HG03565 (cell line): ENCODE measurements around the gene PNPLA2.

Source experiments
- ATAC-seq: cut with Tn5 transposase; IDR thresholded peaks from one replicate; pipeline ENCODE4 v1.9.1; 2021; ENCODE audit warnings: mild to moderate bottlenecking, moderate library complexity; ENCODE audit not compliant: unreplicated experiment

PNPLA2 gene

GRCh38 chr11:842370-843002, 23.8 kb downstream of the PNPLA2 start, which contains the start of the genes POLR2L and TSPAN4:
Gene POLR2L, minus strand, starts transcription at chr11:842529. Its CDS starts 21 bp downstream, at chr11:842508.
Gene TSPAN4, plus strand, starts transcription at chr11:842852. Its CDS starts 7,453 bp downstream, at chr11:850305.
- ATAC-seq: peak; percentile 57

DNA sequence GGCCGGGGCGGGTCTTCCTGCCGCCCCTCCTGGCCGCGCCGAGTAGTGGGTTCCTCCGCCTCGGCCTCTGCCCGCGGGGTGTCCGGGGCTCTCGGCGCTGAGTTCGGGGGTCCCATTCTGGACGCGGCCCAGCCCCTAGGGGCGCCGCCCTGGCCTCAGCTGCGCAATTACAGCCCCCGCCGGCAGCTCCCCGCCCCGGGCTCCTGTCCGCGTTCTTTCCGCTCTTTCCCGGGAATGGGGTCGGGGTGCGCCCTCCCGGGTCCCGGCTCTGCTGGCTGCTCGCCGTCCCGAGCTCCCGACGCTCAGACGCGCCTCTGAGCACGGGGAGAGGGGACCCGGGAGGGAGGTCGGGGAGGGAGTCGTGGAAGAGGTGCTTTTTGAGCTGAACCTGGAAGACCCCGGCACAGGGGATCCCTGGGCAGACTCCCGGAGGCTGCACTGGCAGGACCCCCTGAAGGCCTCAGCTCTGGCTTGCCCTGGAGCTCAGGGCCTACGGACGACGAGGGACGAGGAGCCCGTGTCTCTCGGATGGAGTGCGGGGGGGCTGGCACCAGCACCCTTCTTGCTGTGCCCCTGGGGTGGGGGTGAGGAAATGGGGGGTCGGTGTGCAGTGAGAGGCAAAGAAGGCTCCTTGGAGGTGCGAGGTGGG, 24.5 kb downstream of the PNPLA2 start:
- no peak for ATAC-seq

DNA sequence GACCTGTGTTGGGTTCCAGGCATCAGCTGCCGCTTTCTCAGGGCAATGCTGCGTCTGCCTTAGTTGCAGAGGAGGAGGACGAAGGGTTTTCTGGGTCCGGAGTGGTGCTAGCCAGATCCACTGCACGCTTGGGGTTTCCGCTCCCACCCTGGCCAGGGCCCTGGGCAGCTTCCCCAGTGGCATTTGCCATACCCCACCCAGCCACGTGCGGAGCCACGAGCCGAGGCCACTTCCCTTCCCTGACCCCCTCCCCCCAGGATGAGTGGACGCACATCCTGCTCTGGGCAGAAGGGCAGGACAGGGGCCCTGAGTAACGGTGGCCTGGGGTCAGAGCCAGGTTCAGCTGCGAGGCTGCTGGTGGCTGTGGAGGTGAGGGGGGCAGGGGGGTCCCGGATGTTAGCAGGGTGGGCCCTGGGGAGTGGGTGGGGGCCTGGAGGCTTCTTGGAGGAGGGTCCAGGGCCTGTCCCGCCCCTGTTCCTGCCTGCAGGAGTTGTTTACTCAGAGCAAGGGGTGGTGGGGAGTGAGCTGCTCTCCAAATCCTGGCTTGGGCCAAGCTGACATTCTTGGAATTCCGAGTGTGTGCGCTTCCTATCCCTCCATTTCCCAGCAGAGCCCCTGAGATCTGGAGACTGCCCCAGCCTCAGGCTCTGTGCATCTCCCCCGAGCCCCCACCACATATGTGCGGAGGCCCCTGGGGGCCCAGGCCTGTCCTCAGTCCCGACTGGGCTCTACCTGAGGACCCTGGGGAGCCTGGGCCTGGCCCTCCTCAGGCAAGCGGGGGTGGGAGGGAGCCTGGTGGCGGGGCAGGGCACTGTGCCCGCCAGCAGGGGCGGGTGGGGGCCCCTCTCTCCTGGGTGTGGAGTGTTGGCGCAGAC, 25.3 kb downstream of the PNPLA2 start:
- no peak for ATAC-seq

GRCh38 chr11:844693-845644, 26.3 kb downstream of the PNPLA2 start:
- no peak for ATAC-seq

DNA sequence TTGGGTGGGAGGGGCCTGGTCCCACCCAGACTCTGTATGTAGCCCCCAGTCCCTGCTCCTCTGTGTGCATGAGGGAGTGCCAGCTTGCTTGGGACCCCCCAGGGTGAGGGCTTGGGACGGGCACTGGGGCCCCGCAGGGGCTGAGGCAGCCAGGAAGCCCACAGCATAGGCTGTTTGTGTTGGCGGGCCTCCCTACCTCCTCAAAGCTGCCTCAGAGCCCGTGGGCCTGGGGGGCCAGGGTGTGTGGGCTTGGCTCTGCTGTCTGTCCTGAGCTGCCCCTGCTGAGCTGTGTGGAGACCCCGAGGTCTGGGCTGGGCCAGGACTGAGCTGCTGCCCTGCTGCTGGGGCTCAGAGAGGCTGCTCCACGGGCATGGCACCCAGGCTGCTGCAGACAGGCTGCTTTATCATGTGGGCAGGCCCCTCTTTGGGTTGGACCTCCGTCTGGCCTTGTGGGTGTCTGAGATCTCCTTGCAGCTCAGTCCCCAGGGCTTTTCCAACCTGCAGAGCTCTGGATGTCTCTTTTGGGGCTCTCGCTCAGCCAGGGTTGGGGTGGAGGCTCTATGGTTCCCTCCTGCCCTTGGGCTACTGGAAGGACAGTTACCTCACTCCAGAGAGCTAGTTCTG, 27.3 kb downstream of the PNPLA2 start:
- ATAC-seq: no peak

DNA sequence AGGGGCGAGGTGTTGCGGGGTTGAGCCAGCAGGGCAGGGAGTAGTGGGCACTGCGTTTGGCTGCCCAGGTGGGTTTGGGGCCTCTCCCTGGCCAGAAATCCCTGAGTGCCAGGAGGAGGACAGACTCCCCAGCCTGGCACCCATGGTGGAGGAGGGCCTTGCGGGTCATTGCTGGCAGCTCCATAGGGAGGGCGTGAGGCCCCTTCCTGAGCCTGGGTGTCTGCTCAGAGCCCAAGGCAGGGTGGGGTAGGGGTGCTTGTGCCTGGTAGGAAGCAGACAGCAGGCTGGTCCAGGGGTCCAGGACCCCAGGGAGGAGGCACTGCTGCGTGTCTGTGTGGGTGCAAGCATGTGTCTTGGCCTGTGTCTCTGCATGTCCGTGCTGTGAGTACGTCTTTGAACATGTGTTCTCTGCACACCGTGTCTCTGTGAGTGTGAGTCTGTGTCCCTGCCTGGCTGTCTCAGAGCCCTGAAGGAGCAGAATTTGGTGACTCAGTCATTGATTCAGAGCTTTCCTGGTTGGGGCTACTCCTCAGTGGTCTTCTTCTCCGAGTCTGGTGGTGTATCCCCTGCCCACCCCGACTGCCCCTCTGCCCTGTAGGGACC, 27.9 kb downstream of the PNPLA2 start:
- no peak for ATAC-seq

GRCh38 chr11:847876-848275, 29.2 kb downstream of the PNPLA2 start:
- no peak for ATAC-seq

- no peak for ATAC-seq
Observed at GRCh38 chr11:848380-848931, 29.7 kb downstream of the PNPLA2 start.

DNA sequence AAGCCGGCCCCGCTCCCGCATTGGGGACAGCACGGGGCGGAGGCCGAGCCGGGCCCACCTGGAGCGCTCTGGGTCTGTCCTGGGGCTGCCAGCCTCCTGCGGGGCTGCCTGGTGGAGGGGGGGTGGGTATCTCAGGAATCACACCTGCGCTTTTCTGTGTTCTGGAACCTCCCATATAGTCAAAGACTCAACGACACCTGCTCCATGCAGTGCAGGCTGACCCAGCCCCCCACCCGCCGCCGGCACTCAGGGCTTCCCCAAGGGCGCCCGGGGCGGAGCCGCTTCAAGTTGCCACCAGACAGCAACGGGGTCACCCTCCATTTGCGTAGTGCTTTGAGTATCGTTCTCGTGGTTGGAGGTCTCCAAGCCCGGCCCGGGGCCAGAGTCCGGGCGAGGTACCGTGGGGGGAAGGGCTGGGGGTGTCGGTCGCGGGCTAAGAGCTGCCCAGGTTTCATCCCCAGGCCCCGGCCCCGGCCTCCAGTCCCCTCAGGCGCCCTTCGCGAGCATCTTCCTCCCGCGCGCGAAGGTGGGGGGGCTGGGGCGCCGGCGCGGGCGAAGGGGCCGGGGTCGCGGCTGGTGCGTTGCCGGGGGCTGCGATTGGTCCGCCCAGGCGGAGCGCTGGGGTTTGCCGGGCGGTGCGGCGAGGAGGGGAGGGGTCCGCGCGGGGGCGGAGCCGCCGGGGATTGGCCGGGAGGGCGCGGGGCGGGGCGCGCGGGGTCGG, 30.6 kb downstream of the PNPLA2 start:
- ATAC-seq: no peak

GRCh38 chr11:849951-850774, 31.4 kb downstream of the PNPLA2 start:
- ATAC-seq: no peak

DNA sequence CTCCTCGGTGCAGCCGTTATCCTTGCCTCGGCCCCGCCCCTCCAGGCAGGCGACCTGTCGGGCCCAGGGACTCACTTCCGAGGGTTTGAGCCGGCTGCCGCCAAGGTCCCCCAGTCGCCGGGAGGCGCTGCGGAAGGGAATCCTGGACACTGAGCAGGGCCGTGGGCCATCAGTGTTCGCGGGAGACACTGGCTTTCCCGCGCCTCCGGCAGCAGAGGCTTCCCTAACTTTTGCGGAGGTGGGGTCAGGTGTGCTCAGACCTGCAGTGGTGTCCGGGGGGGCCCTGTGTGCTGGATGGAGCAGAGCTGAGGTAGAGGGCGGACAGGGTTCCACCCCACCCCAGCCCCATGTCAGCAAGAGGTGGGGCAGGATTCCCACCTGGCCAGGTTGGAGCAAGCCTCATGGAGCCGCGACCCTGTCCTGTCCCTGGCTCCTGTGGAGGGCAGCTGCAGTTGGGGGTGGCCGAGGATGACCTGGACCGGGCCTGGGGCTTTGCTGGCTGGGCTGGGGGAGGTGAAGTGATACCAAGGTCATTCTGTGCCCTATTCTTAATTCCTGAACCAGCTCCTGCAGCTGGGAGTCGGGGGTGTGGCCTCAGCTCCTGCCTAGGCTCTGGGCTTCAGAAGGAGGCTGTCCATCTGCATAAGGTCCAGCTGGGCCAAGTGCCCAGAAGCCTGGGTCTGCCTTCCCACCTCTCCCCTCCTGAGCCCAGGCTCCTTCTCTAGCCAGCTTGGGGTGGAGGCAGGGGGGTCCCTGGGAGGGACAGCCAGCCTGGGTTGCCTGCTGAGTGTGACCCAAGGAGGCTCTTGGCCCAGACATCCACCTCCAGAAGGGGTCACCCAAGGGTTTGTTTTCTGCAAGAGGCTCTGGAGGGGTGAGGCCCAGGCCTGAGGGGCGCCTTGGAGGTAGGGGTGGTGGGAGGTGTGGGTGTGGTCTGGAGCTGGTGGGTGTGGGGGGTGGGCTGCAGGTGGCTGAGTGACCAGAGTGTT, 32.4 kb downstream of the PNPLA2 start:
- no peak for ATAC-seq

DNA sequence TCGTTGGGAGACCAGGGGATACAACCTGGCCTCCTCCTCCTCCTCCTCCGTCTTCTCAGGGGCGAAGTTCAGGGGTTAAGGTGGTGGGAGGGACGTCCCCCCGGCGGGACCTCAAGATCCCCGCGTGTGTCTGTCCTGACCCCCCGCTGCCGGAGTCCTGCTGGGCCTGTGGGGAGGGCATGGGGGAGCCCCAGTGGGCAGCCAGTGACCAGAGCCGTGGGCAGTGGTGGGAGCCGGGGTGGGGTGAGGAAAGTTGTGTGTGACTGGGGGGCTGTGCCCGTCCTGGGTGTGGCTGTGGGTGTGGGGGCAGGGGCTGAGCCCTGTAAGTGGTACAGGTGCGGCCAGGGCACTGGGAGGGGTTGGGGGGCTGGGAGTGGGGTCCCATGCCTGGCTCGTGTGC, 34.0 kb downstream of the PNPLA2 start:
- no peak for ATAC-seq

- ATAC-seq: no peak
Observed at GRCh38 chr11:853682-854448, 35.2 kb downstream of the PNPLA2 start.

DNA sequence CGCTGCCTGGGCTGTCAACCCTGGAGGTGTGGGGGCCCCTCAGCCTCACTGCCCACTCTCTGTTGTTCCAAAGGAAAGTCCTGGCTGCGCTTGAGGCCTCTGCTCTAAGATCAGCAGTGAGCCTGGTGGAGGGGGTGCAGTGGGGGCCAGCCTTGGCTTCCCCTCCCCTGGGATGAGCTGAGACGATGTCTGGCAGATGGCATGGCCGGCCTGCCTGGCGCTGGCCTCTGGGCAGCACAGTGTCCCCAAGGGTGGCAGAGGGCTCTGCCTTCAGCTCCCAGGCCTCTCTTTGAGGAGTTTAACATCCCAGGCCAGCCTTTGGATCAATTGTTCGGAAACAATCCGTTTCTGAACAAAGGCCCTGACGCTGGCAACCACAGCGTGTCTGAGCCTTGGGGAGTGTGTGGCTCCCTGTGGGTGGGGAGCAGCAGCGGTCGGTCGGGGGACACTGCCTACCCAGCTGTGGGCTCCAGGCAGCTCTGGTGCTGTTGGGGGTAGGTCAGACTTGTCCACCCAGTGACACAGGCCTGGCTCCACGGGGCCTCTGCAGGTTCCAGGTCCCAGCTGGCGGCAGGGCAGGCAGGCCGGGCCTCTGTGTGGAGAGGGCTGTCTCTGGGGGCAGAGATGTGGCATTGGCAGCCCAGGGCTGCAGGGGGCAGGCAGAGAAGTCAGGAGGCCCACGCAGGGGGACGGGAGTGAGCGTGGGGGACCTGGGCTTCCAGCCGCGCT, 36.1 kb downstream of the PNPLA2 start:
- no peak for ATAC-seq

DNA sequence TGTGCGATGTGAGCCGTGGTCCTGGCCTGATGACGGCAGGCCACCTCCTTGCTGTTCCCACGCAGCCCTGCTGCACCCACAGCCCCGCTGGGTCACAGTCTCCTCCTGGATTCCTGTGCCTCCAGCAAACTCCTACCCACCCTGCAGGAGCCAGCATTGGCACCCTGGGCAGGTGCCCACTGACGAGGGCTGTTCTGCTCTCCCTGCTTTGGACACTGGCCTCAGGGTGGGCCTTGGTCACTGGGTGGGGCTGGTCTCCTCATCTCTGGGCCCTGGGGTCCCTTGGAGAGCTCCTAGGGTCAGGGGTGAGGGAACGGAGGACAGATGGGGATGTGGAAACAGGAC, 36.6 kb downstream of the PNPLA2 start:
- no peak for ATAC-seq
